Mesenchymal stem cell (in vitro differentiated cells and primary cell): ENCODE results near the gene TRIO.

ENCODE experiments used
- DNase-seq: peaks from one replicate; pipeline ENCODE4 v3.0.0-alpha.2; 2013
- H2AFZ ChIP-seq: one replicate; pipeline ENCODE4 v1.6.1; 2013; ENCODE audit warnings: low read depth, mild to moderate bottlenecking, control low read depth, inconsistent platforms, low read length, moderate library complexity
- H2AK5ac ChIP-seq: 2 replicates; pipeline ENCODE4 v1.6.1; 2013; ENCODE audit warnings: low read length, moderate library complexity, mild to moderate bottlenecking, inconsistent platforms; ENCODE audit not compliant: severe bottlenecking
- H2BK120ac ChIP-seq: one replicate; pipeline ENCODE4 v1.6.1; 2013; ENCODE audit warnings: low read depth, mild to moderate bottlenecking, inconsistent platforms, low read length, moderate library complexity
- H2BK12ac ChIP-seq, 2 experiments: one replicate each; pipeline ENCODE4 v1.6.1; 2013; ENCODE audit warnings: inconsistent platforms in 2 of 2, low read length in 2 of 2, mild to moderate bottlenecking in 2 of 2, moderate library complexity in 2 of 2, control low read depth in 1 of 2
- H2BK15ac ChIP-seq: one replicate; pipeline ENCODE4 v1.6.1; 2013; ENCODE audit warnings: mild to moderate bottlenecking, low read depth, inconsistent platforms; ENCODE audit not compliant: poor library complexity, severe bottlenecking
- H2BK5ac ChIP-seq: 2 replicates; pipeline ENCODE4 v1.6.1; 2013; ENCODE audit warnings: low read depth, mild to moderate bottlenecking, low read length, control low read depth, inconsistent platforms; ENCODE audit not compliant: poor library complexity, severe bottlenecking
- H3K14ac ChIP-seq, 2 experiments: one replicate each; pipeline ENCODE4 v1.6.1; 2013; ENCODE audit warnings: inconsistent platforms in 2 of 2, low read length in 2 of 2, control low read depth in 1 of 2, mild to moderate bottlenecking in 1 of 2, moderate library complexity in 1 of 2
- H3K18ac ChIP-seq, 2 experiments: one replicate each; pipeline ENCODE4 v1.6.1; 2013; ENCODE audit warnings: inconsistent platforms in 2 of 2, low read length in 2 of 2, control low read depth in 1 of 2, low read depth in 1 of 2, mild to moderate bottlenecking in 1 of 2
- H3K23ac ChIP-seq, 2 experiments: one replicate each; pipeline ENCODE4 v1.6.1; 2013; ENCODE audit warnings: inconsistent platforms in 2 of 2, low read length in 2 of 2, mild to moderate bottlenecking in 2 of 2, moderate library complexity in 2 of 2, control low read depth in 1 of 2
- H3K27ac ChIP-seq: 2 replicates; pipeline ENCODE4 v1.5.1; 2013; ENCODE audit warnings: mild to moderate bottlenecking, moderate library complexity, low read length, control low read depth, inconsistent platforms; ENCODE audit not compliant: poor library complexity, severe bottlenecking
- H3K27me3 ChIP-seq, 2 experiments: 2 replicates each; pipeline versions ENCODE4 v1.6.1 to v1.7.0; 2013; ENCODE audit warnings: low read length in 2 of 2, mild to moderate bottlenecking in 2 of 2, moderate library complexity in 2 of 2, control low read depth in 1 of 2, inconsistent platforms in 1 of 2; ENCODE audit not compliant: control insufficient read depth in 1 of 2, insufficient read depth in 1 of 2
- H3K36me3 ChIP-seq, 2 experiments: 2 replicates each; pipeline versions ENCODE4 v1.6.1 to v1.7.0; 2013; ENCODE audit warnings: low read length in 2 of 2, control low read depth in 1 of 2, inconsistent platforms in 1 of 2, low read depth in 1 of 2, mild to moderate bottlenecking in 1 of 2; ENCODE audit not compliant: insufficient read depth in 2 of 2, control insufficient read depth in 1 of 2
- H3K4ac ChIP-seq, 2 experiments: one replicate each; pipeline ENCODE4 v1.6.1; 2013; ENCODE audit warnings: inconsistent platforms in 2 of 2, low read length in 2 of 2, mild to moderate bottlenecking in 2 of 2, moderate library complexity in 2 of 2, control low read depth in 1 of 2, low read depth in 1 of 2
- H3K4me1 ChIP-seq: 2 replicates; pipeline ENCODE4 v1.6.1; 2013; ENCODE audit warnings: low read depth, low read length, control low read depth; ENCODE audit not compliant: control insufficient read depth, insufficient read depth
- H3K4me2 ChIP-seq: 2 replicates; pipeline ENCODE4 v1.6.1; 2013; ENCODE audit warnings: low read length, mild to moderate bottlenecking, inconsistent platforms; ENCODE audit not compliant: poor library complexity, severe bottlenecking
- H3K4me3 ChIP-seq, 2 experiments: 2 replicates each; pipeline versions ENCODE4 v1.5.1 to v1.7.0; 2013; ENCODE audit warnings: low read length in 2 of 2, mild to moderate bottlenecking in 2 of 2, control low read depth in 1 of 2, low read depth in 1 of 2; ENCODE audit not compliant: insufficient read depth in 1 of 2
- H3K79me1 ChIP-seq: replicated peaks from 2 replicates; pipeline ENCODE4 v1.6.1; 2013; ENCODE audit warnings: mild to moderate bottlenecking, control low read depth, low read length, inconsistent platforms; ENCODE audit not compliant: poor library complexity, severe bottlenecking
- H3K9ac ChIP-seq: 2 replicates; pipeline ENCODE4 v1.7.0; 2013; ENCODE audit warnings: mild to moderate bottlenecking, low read length, moderate library complexity
- H3K9me3 ChIP-seq: 2 replicates; pipeline ENCODE4 v1.7.0; 2013; ENCODE audit warnings: mild to moderate bottlenecking, low read length; ENCODE audit not compliant: control insufficient read depth
- H4K8ac ChIP-seq: one replicate; pipeline ENCODE4 v1.6.1; 2013; ENCODE audit warnings: inconsistent platforms, mild to moderate bottlenecking, low read length, moderate library complexity
- H4K91ac ChIP-seq: one replicate; pipeline ENCODE4 v1.6.1; 2013; ENCODE audit warnings: mild to moderate bottlenecking, low read length, inconsistent platforms
- WGBS: methylation state at CpG from one replicate; pipeline ENCODE4 v1.1.7; 2013; ENCODE audit warnings: mixed read lengths; 5-methylcytosine and 5-hydroxymethylcytosine counted together

Gene TRIO

DNA sequence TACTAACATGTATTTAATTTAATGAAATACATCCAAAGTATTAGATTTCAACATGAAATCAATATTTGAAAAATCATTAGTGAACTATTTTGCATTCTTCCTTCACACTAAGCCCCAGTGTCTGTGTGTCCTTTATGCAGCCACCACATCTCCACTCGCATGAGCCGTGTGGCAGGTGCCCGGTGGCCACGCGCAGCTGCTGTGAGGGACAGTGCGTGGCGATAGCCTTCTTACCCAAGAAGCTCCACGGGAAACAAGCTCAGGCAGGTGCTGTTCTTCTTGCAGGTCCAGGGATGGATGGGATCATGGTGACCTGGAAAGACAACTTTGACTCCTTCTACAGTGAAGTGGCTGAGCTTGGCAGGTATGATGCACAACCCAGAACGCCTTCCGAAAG lies 359.1 kb downstream of the TRIO start:
- Histone ChIP-seq H3K23ac (no peak overlapping the region), H2BK15ac (no peak overlapping the region), H3K4me1 (peaks cover 9% of the 10 kb centered on the region), H2AFZ (no peak overlapping the region), H3K4me3 (no peak overlapping the region), H3K27ac (no peak overlapping the region), H3K9ac (no peak overlapping the region), H3K79me1 (peaks cover 31% of the 10 kb centered on the region), H4K91ac (no peak overlapping the region), H3K9me3 (no peaks in the 10 kb centered on the region), H2BK120ac (no peak overlapping the region), H3K36me3 (peaks cover 88 to 99% of the 10 kb centered on the region in 2 experiments), H2BK12ac (no peak overlapping the region), H3K14ac (no peak overlapping the region), H3K27me3 (no peaks in the 10 kb centered on the region), H4K8ac (no peak overlapping the region), H3K4ac (no peak overlapping the region), H2AK5ac (no peak overlapping the region), H3K18ac (no peak overlapping the region), H3K4me2 (no peak overlapping the region), H2BK5ac (no peak overlapping the region)
- 98% methylated on average over 10 of the region's 10 CpGs for WGBS
- no peak for DNase-seq

DNA sequence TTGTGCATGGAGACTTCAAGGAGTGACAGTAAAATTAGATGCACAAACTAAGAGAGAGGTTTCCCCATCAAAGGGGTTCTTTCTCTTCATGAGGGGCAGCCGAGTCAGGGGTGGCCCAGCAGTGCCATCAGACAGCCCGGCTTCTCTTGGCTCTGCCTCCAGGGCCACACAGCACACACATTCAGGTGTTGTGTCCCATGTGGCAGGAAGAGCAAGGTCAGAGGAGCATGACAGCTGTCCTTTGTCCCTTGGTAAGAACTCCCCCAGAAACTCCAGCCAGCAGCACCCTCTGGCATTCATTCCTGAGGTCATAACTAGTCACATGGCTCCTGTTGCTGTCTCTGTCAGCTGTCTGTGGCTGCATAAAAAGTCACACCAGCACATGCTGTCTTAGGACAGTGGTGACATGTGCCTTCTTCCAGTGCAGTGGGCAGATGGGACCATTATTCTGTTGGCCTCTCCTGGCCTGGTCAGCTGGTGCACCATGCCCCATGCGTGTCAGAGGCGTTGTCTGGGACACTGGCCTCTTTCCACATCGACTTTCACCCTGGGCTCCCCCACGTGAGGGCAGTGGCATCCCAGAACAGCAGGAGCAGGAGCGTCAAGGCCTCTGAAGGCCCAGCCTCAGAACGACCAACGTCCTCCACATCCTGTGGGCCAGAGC lies 360.0 kb downstream of the TRIO start:
- Histone ChIP-seq H4K8ac (no peak overlapping the region), H2BK120ac (no peak overlapping the region), H3K9ac (peak overlapping the region; percentile 16)

DNA sequence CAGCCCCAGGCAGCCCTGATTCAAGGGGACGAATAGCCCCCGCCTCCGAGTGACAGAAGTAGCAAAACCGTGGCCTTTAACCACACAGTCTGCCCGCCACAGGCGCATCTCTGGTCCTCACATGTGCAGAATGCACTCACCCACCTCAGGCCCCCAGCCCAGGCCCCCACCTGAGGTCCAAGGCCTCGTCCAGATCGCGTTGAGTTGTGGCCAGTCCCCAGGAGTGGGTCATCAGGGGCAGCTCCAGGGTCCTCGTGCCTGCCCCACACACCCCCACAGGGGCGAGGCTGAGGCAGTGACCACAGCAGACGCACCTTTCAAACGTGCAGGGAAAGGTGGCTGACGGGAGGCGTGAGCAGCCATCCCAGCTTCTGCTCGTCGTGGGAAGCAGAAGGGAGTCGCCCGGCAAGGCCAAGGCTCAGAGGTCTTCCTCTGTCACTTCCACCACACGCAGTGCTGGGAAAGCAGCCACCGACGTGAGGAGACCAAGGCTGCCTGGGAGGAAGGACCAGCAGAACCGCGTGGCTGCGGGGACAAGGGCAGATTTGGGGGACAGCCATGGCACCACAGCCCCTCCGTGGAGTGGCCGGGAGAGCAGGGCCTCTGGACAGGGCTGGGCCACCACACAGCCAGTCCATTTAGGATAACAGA lies 360.7 kb downstream of the TRIO start:
- Histone ChIP-seq H2BK120ac (no peak overlapping the region), H3K23ac (no peak overlapping the region), H2AFZ (no peak overlapping the region), H3K27me3 (no peaks in the 10 kb centered on the region), H2BK15ac (no peak overlapping the region), H3K27ac (no peak overlapping the region), H3K4me2 (no peak overlapping the region), H4K91ac (peak overlapping the region; percentile 53), H3K79me1 (peaks cover 38% of the 10 kb centered on the region), H3K4me3 (no peak overlapping the region), H2BK12ac (no peak overlapping the region), H3K14ac (no peak overlapping the region), H3K36me3 (peaks cover 89 to 99% of the 10 kb centered on the region in 2 experiments), H2AK5ac (no peak overlapping the region), H3K4me1 (peaks cover 9% of the 10 kb centered on the region), H3K9ac (no peak overlapping the region), H3K4ac (no peak overlapping the region), H3K18ac (no peak overlapping the region), H3K9me3 (no peaks in the 10 kb centered on the region), H2BK5ac (no peak overlapping the region), H4K8ac (no peak overlapping the region)
- no peak for DNase-seq
- WGBS = 95% methylated on average over 27 of the region's 27 CpGs

More for the DNA sequence above, 360.0 kb downstream of the TRIO start:
- Histone ChIP-seq H3K23ac (no peak overlapping the region), H3K18ac (no peak overlapping the region), H3K9me3 (no peaks in the 10 kb centered on the region), H2BK15ac (no peak overlapping the region), H3K27ac (no peak overlapping the region), H3K4me2 (no peak overlapping the region), H3K4me3 (no peak overlapping the region), H3K4ac (no peak overlapping the region), H3K36me3 (peaks cover 89 to 99% of the 10 kb centered on the region in 2 experiments), H2AFZ (no peak overlapping the region), H3K79me1 (peaks cover 36% of the 10 kb centered on the region), H2AK5ac (no peak overlapping the region), H2BK12ac (no peak overlapping the region), H4K91ac (no peak overlapping the region), H3K14ac (no peak overlapping the region), H3K27me3 (no peaks in the 10 kb centered on the region), H3K4me1 (peaks cover 9% of the 10 kb centered on the region), H2BK5ac (no peak overlapping the region)
- no peak for DNase-seq
- WGBS = 95% methylated on average over 9 of the region's 9 CpGs

DNA sequence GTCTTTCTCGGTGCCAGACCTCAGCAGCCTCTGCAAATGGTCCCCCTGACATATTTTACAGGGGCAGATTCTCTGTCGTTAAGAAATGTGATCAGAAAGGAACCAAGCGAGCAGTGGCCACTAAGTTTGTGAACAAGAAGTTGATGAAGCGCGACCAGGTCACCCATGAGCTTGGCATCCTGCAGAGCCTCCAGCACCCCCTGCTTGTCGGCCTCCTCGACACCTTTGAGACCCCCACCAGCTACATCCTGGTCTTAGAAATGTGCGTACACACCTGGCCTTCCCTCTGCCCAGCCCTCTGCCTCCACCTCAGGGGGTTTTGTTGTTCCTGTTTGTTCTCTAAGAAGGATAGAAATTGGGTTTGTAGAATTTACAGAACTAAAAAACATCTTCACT lies 361.2 kb downstream of the TRIO start:
- H2BK15ac ChIP-seq = peak overlapping the region; percentile 9
- no peak overlapping the region for H3K14ac ChIP-seq
- no peaks in the 10 kb centered on the region for H3K27me3 ChIP-seq
- no peak overlapping the region for H2BK12ac ChIP-seq
- H3K27ac ChIP-seq = no peak overlapping the region
- no peak overlapping the region for H3K4me3 ChIP-seq
- H3K9ac ChIP-seq = no peak overlapping the region
- peaks cover 9% of the 10 kb centered on the region for H3K4me1 ChIP-seq
- no peaks in the 10 kb centered on the region for H3K9me3 ChIP-seq
- H3K79me1 ChIP-seq = peaks cover 35% of the 10 kb centered on the region
- H4K8ac ChIP-seq = no peak overlapping the region
- H2AK5ac ChIP-seq = no peak overlapping the region
- no peak overlapping the region for H3K18ac ChIP-seq
- no peak overlapping the region for H4K91ac ChIP-seq
- H2AFZ ChIP-seq = no peak overlapping the region
- no peak overlapping the region for H2BK120ac ChIP-seq
- no peak overlapping the region for H2BK5ac ChIP-seq
- no peak overlapping the region for H3K4me2 ChIP-seq
- no peak overlapping the region for H3K4ac ChIP-seq
- no peak overlapping the region for H3K23ac ChIP-seq
- 95% methylated on average over 5 of the region's 8 CpGs for WGBS
- DNase-seq = no peak
- H3K36me3 ChIP-seq = peaks cover 86 to 99% of the 10 kb centered on the region in 2 experiments
